HepG2 (cell line): ENCODE data around the gene NCBP2. TPM values are rescaled to one million over a fixed set of nuclear protein-coding genes. Genes with fewer than 3 reads are reported as not detected.
A peak's percentile ranks its signal among the peaks of the same experiment; 100 is the strongest.

ENCODE experiments used
- BRF2 ChIP-seq: sonication (generic); formaldehyde crosslinking; IDR thresholded peaks from 2 replicates; pipeline ENCODE4 v1.8.1; 2022; ENCODE audit warnings: mild to moderate bottlenecking, missing genetic modification reagents
- CHD2 ChIP-seq: IDR thresholded peaks from 2 replicates; pipeline ENCODE4 v1.6.1; 2011; ENCODE audit warnings: low read depth, low read length, improper control_type of control experiment
- IKZF5 ChIP-seq: IDR thresholded peaks from 2 replicates; pipeline ENCODE4 v1.6.1; 2018; ENCODE audit warnings: missing genetic modification reagents, mild to moderate bottlenecking, missing compliant biosample characterization
- ISL2 ChIP-seq: sonication (generic); formaldehyde crosslinking; IDR thresholded peaks from 2 replicates; pipeline ENCODE4 v1.5.0; 2020; ENCODE audit warnings: missing genetic modification reagents
- MAFF ChIP-seq: IDR thresholded peaks from 2 replicates; pipeline ENCODE4 v1.6.1; 2011; ENCODE audit warnings: low read depth, low read length, improper control_type of control experiment
- TFE3 ChIP-seq: IDR thresholded peaks from 2 replicates; pipeline ENCODE4 v1.6.1; 2016
- ZBED4 ChIP-seq: sonication (generic); formaldehyde crosslinking; IDR thresholded peaks from 2 replicates; pipeline ENCODE4 v1.4.0; 2020; ENCODE audit warnings: missing genetic modification reagents, borderline replicate concordance
- ZNF124 ChIP-seq: sonication (generic); formaldehyde crosslinking; IDR thresholded peaks from 2 replicates; pipeline ENCODE4 v1.4.0; 2020; ENCODE audit warnings: missing genetic modification reagents
- ZNF33A ChIP-seq: sonication (generic); formaldehyde crosslinking; IDR thresholded peaks from 2 replicates; pipeline ENCODE4 v1.5.1; 2020; ENCODE audit warnings: missing genetic modification reagents, mild to moderate bottlenecking, moderate library complexity, borderline replicate concordance
- ZNF451 ChIP-seq: sonication (generic); formaldehyde crosslinking; IDR thresholded peaks from 2 replicates; pipeline ENCODE4 v1.5.0; 2020; ENCODE audit warnings: mild to moderate bottlenecking, missing genetic modification reagents
- polyA plus RNA-seq, 8 experiments: library from polyadenylated mRNA; depleted of rRNA in 3 of 8; stranded (reverse) in 7 of 8; unstranded in 1 of 8; fragments of >200 nt; fragmentation: Illumina TruSeq in 4 of 8; extraction: Trizol in 4 of 8; gene quantifications; 2 replicates each; pipeline versions ENCODE4 v1.2.1 to v1.2.3, GENCODE V29; 2011 to 2016; ENCODE audit warnings: low read depth in 4 of 8, missing spikeins in 1 of 8, mixed read lengths in 1 of 8; ENCODE audit not compliant: insufficient read depth in 1 of 8
- total RNA-seq, 5 experiments: library from RNA; depleted of rRNA; stranded (reverse); fragments of >200 nt; fragmentation: Illumina TruSeq; extraction: Trizol; gene quantifications; 2 replicates each; pipeline ENCODE4 v1.2.3, GENCODE V29; 2016; ENCODE audit warnings: low read depth in 1 of 5
- TF ChIP-seq, protein P1 (sequence below): sonication (generic); formaldehyde crosslinking; IDR thresholded peaks from 2 replicates; pipeline ENCODE4 v1.8.0; 2022; ENCODE audit warnings: mild to moderate bottlenecking, missing genetic modification reagents, moderate library complexity
- TF ChIP-seq, protein P2 (sequence below): sonication (generic); formaldehyde crosslinking; IDR thresholded peaks from 2 replicates; pipeline ENCODE4 v1.4.0; 2020; ENCODE audit warnings: low read depth, missing genetic modification reagents
- TF ChIP-seq, protein P3 (sequence below): IDR thresholded peaks from 2 replicates; pipeline ENCODE4 v1.6.1; 2016; ENCODE audit warnings: mild to moderate bottlenecking, missing biosample characterization, missing genetic modification reagents

Gene NCBP2
- total and polyA plus RNA-seq, 2 of the 13 experiments (the other 11 are each of a cell fraction or from before 2014, with no cell fraction given): 58.7 to 95.5 TPM

DNA sequence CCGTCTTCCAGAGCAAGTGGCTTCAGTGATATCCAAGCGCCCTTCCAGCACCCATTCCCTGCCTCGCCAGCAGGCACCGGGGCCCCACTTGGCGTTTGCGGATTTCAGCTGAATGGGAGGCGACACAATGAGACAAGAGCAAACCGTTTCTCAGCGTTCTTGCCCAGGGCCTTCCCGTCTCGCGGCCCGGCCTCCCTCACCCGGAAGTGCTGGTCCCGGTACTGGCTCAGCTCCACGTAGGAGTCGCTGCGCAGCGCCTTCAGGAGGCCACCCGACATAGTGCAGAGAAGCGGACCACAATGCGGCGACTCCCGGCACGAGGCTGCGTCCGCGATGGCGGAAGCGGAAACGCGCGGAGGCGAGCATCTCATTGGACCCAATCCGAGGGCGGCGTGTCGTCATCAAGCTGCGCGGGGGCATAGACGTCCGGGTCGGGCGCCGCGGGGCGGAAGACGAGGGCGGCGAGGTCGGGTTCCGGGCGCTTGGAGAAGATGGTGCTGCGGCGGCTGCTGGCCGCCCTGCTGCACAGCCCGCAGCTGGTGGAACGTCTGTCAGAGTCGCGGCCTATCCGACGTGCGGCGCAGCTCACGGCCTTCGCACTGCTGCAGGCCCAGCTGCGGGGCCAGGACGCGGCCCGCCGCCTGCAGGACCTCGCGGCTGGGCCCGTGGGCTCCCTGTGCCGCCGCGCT is at the start of gene NCBP2 (continued):
- TF ChIP-seq ZBED4 (CRISPR knock-in tag): peak; percentile 90; the same call in 1 of the 2 replicates
- TF ChIP-seq, protein P1, sequence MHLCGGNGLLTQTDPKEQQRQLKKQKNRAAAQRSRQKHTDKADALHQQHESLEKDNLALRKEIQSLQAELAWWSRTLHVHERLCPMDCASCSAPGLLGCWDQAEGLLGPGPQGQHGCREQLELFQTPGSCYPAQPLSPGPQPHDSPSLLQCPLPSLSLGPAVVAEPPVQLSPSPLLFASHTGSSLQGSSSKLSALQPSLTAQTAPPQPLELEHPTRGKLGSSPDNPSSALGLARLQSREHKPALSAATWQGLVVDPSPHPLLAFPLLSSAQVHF (CRISPR knock-in tag): peak; percentile 31; the same call in 1 of the 2 replicates
- TF ChIP-seq IKZF5 (CRISPR knock-in tag): peak; percentile 73
- TF ChIP-seq TFE3 (CRISPR knock-in tag): peak; percentile 82
- peak; percentile 86 for TF ChIP-seq BRF2 (CRISPR knock-in tag)
- peak; percentile 52; the same call in 1 of the 2 replicates for TF ChIP-seq CHD2
- TF ChIP-seq, protein P2, sequence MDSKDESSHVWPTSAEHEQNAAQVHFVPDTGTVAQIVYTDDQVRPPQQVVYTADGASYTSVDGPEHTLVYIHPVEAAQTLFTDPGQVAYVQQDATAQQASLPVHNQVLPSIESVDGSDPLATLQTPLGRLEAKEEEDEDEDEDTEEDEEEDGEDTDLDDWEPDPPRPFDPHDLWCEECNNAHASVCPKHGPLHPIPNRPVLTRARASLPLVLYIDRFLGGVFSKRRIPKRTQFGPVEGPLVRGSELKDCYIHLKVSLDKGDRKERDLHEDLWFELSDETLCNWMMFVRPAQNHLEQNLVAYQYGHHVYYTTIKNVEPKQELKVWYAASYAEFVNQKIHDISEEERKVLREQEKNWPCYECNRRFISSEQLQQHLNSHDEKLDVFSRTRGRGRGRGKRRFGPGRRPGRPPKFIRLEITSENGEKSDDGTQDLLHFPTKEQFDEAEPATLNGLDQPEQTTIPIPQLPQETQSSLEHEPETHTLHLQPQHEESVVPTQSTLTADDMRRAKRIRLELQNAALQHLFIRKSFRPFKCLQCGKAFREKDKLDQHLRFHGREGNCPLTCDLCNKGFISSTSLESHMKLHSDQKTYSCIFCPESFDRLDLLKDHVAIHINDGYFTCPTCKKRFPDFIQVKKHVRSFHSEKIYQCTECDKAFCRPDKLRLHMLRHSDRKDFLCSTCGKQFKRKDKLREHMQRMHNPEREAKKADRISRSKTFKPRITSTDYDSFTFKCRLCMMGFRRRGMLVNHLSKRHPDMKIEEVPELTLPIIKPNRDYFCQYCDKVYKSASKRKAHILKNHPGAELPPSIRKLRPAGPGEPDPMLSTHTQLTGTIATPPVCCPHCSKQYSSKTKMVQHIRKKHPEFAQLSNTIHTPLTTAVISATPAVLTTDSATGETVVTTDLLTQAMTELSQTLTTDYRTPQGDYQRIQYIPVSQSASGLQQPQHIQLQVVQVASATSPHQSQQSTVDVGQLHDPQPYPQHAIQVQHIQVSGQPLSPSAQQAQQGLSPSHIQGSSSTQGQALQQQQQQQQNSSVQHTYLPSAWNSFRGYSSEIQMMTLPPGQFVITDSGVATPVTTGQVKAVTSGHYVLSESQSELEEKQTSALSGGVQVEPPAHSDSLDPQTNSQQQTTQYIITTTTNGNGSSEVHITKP (CRISPR knock-in tag): peak; percentile 68
- 0 out of 2 replicates have a peak, but pooled peaks have one; percentile 44 for TF ChIP-seq ZNF124 (CRISPR knock-in tag)
- peak; percentile 59 for TF ChIP-seq ISL2
- TF ChIP-seq, protein P3, sequence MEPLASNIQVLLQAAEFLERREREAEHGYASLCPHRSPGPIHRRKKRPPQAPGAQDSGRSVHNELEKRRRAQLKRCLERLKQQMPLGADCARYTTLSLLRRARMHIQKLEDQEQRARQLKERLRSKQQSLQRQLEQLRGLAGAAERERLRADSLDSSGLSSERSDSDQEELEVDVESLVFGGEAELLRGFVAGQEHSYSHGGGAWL (CRISPR knock-in tag): peak; percentile 87
- no peak for TF ChIP-seq ZNF33A (CRISPR knock-in tag)
- peak; percentile 81; the same call in 1 of the 2 replicates for TF ChIP-seq ZNF451 (CRISPR knock-in tag)
- TF ChIP-seq MAFF: no peak
